B cell (primary cell): ENCODE measurements around the gene MEF2C. TPM values are rescaled to one million over a fixed set of nuclear protein-coding genes. Genes with fewer than 3 reads are reported as not detected.
A peak's percentile ranks its signal among the peaks of the same experiment; 100 is the strongest.

ENCODE experiments used
- ATAC-seq: fragments of 200-7000 bp; cut with Tn5 transposase; one replicate; pipeline ENCODE4 v1.10.0; 2021; ENCODE audit warnings: low read depth, mild to moderate bottlenecking, moderate number of reproducible peaks, moderate library complexity
- CTCF ChIA-PET: fragments of 350-600 bp; sonication (Branson Sonifier 250); formaldehyde crosslinking; loops from one replicate; lab custom pipeline; 2021; ENCODE audit warnings: antibody characterized with exemption, inconsistent platforms; lab: Charles Lee
- POLR2A ChIA-PET: fragments of 350-600 bp; sonication (Branson Sonifier 250); formaldehyde crosslinking; loops from one replicate; lab custom pipeline; 2021; ENCODE audit warnings: antibody characterized with exemption; lab: Charles Lee
- DNase-seq: peaks from one replicate; pipeline ENCODE4 v3.0.0; 2013
- H2AFZ ChIP-seq: 2 replicates; pipeline ENCODE4 v1.6.1; 2012; ENCODE audit warnings: mild to moderate bottlenecking, low read depth, low read length; ENCODE audit not compliant: insufficient read depth, poor library complexity, severe bottlenecking
- H3K27ac ChIP-seq, 2 donors: 1 replicate in 1 of 2; 2 replicates in 1 of 2; pipeline ENCODE4 v1.5.1; 2012 to 2013; ENCODE audit warnings: low read length in 2 of 2, mild to moderate bottlenecking in 2 of 2, moderate library complexity in 1 of 2
- H3K27me3 ChIP-seq, 4 experiments: fragments of 200-600 bp in 1 of 4; sonication (generic) in 1 of 4; replicated peaks in 1 of 4; 1 replicate in 2 of 4; 2 replicates in 2 of 4; pipeline versions ENCODE4 v1.6.1 to v1.7.0; 2013 to 2016; ENCODE audit warnings: low read length in 3 of 4, mild to moderate bottlenecking in 2 of 4, mixed read lengths in 1 of 4, moderate library complexity in 1 of 4; ENCODE audit not compliant: insufficient read depth in 4 of 4, control insufficient read depth in 3 of 4; ENCODE audit errors: control extremely low read depth in 1 of 4
- H3K36me3 ChIP-seq, 2 experiments: replicated peaks in 1 of 2; 1 replicate in 1 of 2; 2 replicates in 1 of 2; pipeline versions ENCODE4 v1.6.1 to v1.7.1; 2013; ENCODE audit warnings: low read length in 1 of 2; ENCODE audit not compliant: insufficient read depth in 2 of 2, control insufficient read depth in 1 of 2; ENCODE audit errors: control extremely low read depth in 1 of 2, extremely low read depth in 1 of 2
- H3K4me1 ChIP-seq, 2 donors: fragments of 200-600 bp in 1 of 2; sonication (generic) in 1 of 2; 1 replicate in 1 of 2; 2 replicates in 1 of 2; pipeline versions ENCODE4 v1.5.1 to v1.6.1; 2013 to 2017; ENCODE audit warnings: low read length in 2 of 2; ENCODE audit not compliant: control insufficient read depth in 2 of 2, insufficient read depth in 2 of 2
- H3K4me2 ChIP-seq: replicated peaks from 2 replicates; pipeline ENCODE3; 2012; ENCODE audit warnings: mild to moderate bottlenecking, low read depth, low read length; ENCODE audit not compliant: poor library complexity, severe bottlenecking
- H3K4me3 ChIP-seq, 5 experiments: fragments of 200-600 bp in 1 of 5; sonication (generic) in 1 of 5; 1 replicate in 3 of 5; 2 replicates in 2 of 5; pipeline versions ENCODE4 v1.5.1 to v1.7.0; 2011 to 2016; ENCODE audit warnings: low read length in 4 of 5, mild to moderate bottlenecking in 4 of 5, low read depth in 2 of 5, control low read depth in 1 of 5, moderate library complexity in 1 of 5; ENCODE audit not compliant: insufficient read depth in 1 of 5; ENCODE audit errors: control extremely low read depth in 1 of 5, extremely low read depth in 1 of 5
- H3K79me2 ChIP-seq: fragments of 200-600 bp; sonication (generic); one replicate; pipeline ENCODE4 v1.6.0; 2016; ENCODE audit warnings: low read length; ENCODE audit not compliant: control insufficient read depth, insufficient read depth
- H3K9ac ChIP-seq: fragments of 200-600 bp; sonication (generic); 2 replicates; pipeline ENCODE4 v1.6.1; 2017; ENCODE audit warnings: mild to moderate bottlenecking, low read length, moderate library complexity
- H3K9me3 ChIP-seq, 3 donors: one replicate each; pipeline versions ENCODE4 v1.6.1 to v1.7.1; 2013; ENCODE audit warnings: low read length in 2 of 3; ENCODE audit not compliant: control insufficient read depth in 2 of 3, insufficient read depth in 1 of 3; ENCODE audit errors: control extremely low read depth in 1 of 3
- H4K20me1 ChIP-seq: 2 replicates; pipeline ENCODE4 v1.6.0; 2012; ENCODE audit warnings: mild to moderate bottlenecking, low read length; ENCODE audit not compliant: insufficient read depth, control insufficient read depth, poor library complexity, severe bottlenecking
- H3K27ac Mint-ChIP-seq: one replicate; pipeline ENCODE4 v1.8.0; 2021; ENCODE audit warnings: mixed read lengths
- H3K27me3 Mint-ChIP-seq: one replicate; pipeline ENCODE4 v1.8.0; 2021; ENCODE audit warnings: mixed read lengths
- H3K4me1 Mint-ChIP-seq: one replicate; pipeline ENCODE4 v1.8.0; 2021; ENCODE audit warnings: mixed read lengths
- H3K4me3 Mint-ChIP-seq: one replicate; pipeline ENCODE4 v1.8.0; 2021; ENCODE audit warnings: mixed read lengths
- H3K9me3 Mint-ChIP-seq: one replicate; pipeline ENCODE4 v1.8.0; 2022; ENCODE audit warnings: mixed read lengths; ENCODE audit not compliant: insufficient read depth
- CTCF ChIP-seq: fragments of 200-600 bp; IDR thresholded peaks from one replicate; pipeline ENCODE4 v1.8.0; 2022; ENCODE audit warnings: antibody characterized with exemption, mild to moderate bottlenecking
- EZH2 ChIP-seq: IDR thresholded peaks from 2 replicates; pipeline ENCODE4 v1.6.1; 2012; ENCODE audit warnings: borderline replicate concordance, low read depth, mild to moderate bottlenecking, moderate library complexity, low read length; ENCODE audit not compliant: insufficient read depth, poor library complexity, severe bottlenecking
- WGBS: methylation state at CpG from one replicate; pipeline ENCODE4 v1.1.5; 2013; ENCODE audit warnings: missing lambda C conversion rate; ENCODE audit not compliant: insufficient coverage; 5-methylcytosine and 5-hydroxymethylcytosine counted together
- intact Hi-C: fragments of 100-400 bp; cut with micrococcal nuclease; formaldehyde crosslinking; loops from one replicate; pipeline ENCODE4 v1.10.0; 2022
- polyA plus RNA-seq: library from polyadenylated mRNA; depleted of rRNA; stranded (reverse); fragments of >200 nt; gene quantifications from 2 replicates; pipeline ENCODE4 v1.2.3, GENCODE V29; 2012
- total RNA-seq, 2 donors: library from RNA; stranded (reverse); fragments of 120-200 nt in 1 of 2; gene quantifications; 1 replicate in 1 of 2; 2 replicates in 1 of 2; pipeline versions ENCODE4 v1.2.3 to v1.2.4, GENCODE V29; 2013 to 2022

The MEF2C gene
- total and polyA plus RNA-seq, 2 donors (not counting 1 experiment from before 2014, with no cell fraction given): 97.4 to 354 TPM

GRCh38 chr5:88881571-88881971, 1.4 kb downstream of the MEF2C start:
- Histone ChIP-seq H3K36me3 (no peaks in the 10 kb centered on the region), H3K4me1 (peaks cover 28 to 36% of the 10 kb centered on the region in 2 donors), H3K9ac (peak overlapping the region; percentile 85), H4K20me1 (peaks cover 11% of the 10 kb centered on the region), H3K4me3 (peak overlapping the region; percentile 79 to 99 (median 89)), H2AFZ (no peak overlapping the region), H3K4me2 (peak overlapping the region; percentile 87), H3K27ac (peak overlapping the region; percentile 73 to 90), H3K79me2 (peaks cover 76% of the 10 kb centered on the region), H3K27me3 (no peaks in the 10 kb centered on the region), H3K9me3 (no peaks in the 10 kb centered on the region)
- Mint-ChIP-seq H3K27ac (peak overlapping the region; percentile 97), H3K4me1 (peaks cover 49% of the 10 kb centered on the region), H3K4me3 (peak overlapping the region; percentile 98), H3K27me3 (no peaks in the 10 kb centered on the region), H3K9me3 (no peaks in the 10 kb centered on the region)
- ATAC-seq (peak; percentile 4), DNase-seq (peak; percentile 61)
- WGBS: no CpG with 5 or more reads among the region's 5 CpGs
- POLR2A ChIA-PET: interaction anchor here (0.6 to 1.0 kb wide), 2 partner anchors 8 to 152 kb away, joined by 3 to 4 read pairs; no protein-coding TSS in a partner anchor
- CTCF ChIA-PET: interaction anchor here (0.6 to 8.0 kb wide), 4 partner anchors 48 to 239 kb away, joined by 3 to 67 read pairs (median 4); no protein-coding TSS in a partner anchor
- TF ChIP-seq EZH2 (no peak), CTCF (no peak)
- intact Hi-C loops: loop anchor here (1.0 to 10.0 kb wide), 8 partner anchors 8 to 1593 kb away; partner anchors contain the start of genes CETN3, MBLAC2 and POLR3G

GRCh38 chr5:88880201-88880600, 2.8 kb downstream of the MEF2C start:
- H3K9me3 ChIP-seq: no peaks in the 10 kb centered on the region
- Mint-ChIP-seq H3K27me3 (no peaks in the 10 kb centered on the region), H3K4me3 (peak overlapping the region; percentile 98), H3K9me3 (no peaks in the 10 kb centered on the region), H3K27ac (peak overlapping the region; percentile 73), H3K4me1 (peaks cover 52% of the 10 kb centered on the region)
- peak overlapping the region; percentile 87 for H3K4me2 ChIP-seq
- WGBS: no CpG with 5 or more reads among the region's 1 CpG
- peaks cover 33 to 45% of the 10 kb centered on the region in 2 donors for H3K4me1 ChIP-seq
- no peak for ATAC-seq
- peak overlapping the region; percentile 79 to 99 (median 89) for H3K4me3 ChIP-seq
- CTCF ChIA-PET: interaction anchor here (1.0 to 8.0 kb wide), 4 partner anchors 55 to 849 kb away, joined by 3 to 67 read pairs (median 3); no protein-coding TSS in a partner anchor
- peaks cover 0 to 2% of the 10 kb centered on the region in 2 experiments for H3K36me3 ChIP-seq
- DNase-seq: peak; percentile 16
- H3K79me2 ChIP-seq: peaks cover 86% of the 10 kb centered on the region
- no peaks in the 10 kb centered on the region for H3K27me3 ChIP-seq
- H2AFZ ChIP-seq: no peak overlapping the region
- POLR2A ChIA-PET: interaction anchor here (0.5 to 0.7 kb wide), 3 partner anchors 449 to 939 kb away, joined by 3 to 4 read pairs (median 4); no protein-coding TSS in a partner anchor
- TF ChIP-seq EZH2 (no peak), CTCF (no peak)
- H3K9ac ChIP-seq: peak overlapping the region; percentile 85
- intact Hi-C loops: loop anchor here (5.0 to 10.0 kb wide), 7 partner anchors 392 to 1595 kb away; partner anchors contain the start of genes CETN3, MBLAC2 and POLR3G
- peaks cover 18% of the 10 kb centered on the region for H4K20me1 ChIP-seq
- peak overlapping the region in 1 of 2 donors; percentile 90 for H3K27ac ChIP-seq
